ENCODE measurements around the gene TYW1B.
"Not testable (repeated sequence)": the region's sequence is repeated elsewhere in the genome, so short reads cannot be mapped to it uniquely, and the experiment has no call there.

GRCh38 chr7:72605863-72606431 is 222.1 kb downstream of the TYW1B start:
- TF ChIP-seq CTCF (conservative IDR thresholded peaks at IDR 0.05; ENCODE audit: low read depth, low read length); EZH2 (IDR thresholded peaks at IDR 0.05; ENCODE audit: low read length, unreplicated experiment): not testable (repeated sequence)

Data from PC-3 (cell line).